ENCODE results near the gene KBTBD13.

DNA sequence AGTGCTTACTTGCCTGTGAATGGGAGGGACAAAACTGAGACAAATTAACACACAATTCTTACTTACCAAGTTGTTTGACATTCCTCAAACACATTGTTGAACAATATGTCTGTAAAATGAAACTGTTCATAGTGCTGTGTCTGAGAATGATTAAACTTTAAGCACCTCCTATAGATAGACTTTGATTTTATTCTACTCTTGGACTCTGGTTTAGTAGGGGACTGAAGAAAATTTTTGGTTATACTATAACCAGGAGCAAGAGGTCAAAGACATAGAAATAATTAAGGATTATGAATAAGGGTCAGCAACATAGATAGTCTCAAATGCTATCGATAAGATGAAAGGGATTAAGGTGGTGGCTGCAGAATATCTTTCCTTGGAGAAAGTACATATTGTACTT lies 39.2 kb upstream of the KBTBD13 start:
- TF ChIP-seq, protein P1, sequence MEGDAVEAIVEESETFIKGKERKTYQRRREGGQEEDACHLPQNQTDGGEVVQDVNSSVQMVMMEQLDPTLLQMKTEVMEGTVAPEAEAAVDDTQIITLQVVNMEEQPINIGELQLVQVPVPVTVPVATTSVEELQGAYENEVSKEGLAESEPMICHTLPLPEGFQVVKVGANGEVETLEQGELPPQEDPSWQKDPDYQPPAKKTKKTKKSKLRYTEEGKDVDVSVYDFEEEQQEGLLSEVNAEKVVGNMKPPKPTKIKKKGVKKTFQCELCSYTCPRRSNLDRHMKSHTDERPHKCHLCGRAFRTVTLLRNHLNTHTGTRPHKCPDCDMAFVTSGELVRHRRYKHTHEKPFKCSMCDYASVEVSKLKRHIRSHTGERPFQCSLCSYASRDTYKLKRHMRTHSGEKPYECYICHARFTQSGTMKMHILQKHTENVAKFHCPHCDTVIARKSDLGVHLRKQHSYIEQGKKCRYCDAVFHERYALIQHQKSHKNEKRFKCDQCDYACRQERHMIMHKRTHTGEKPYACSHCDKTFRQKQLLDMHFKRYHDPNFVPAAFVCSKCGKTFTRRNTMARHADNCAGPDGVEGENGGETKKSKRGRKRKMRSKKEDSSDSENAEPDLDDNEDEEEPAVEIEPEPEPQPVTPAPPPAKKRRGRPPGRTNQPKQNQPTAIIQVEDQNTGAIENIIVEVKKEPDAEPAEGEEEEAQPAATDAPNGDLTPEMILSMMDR (IDR thresholded peaks at IDR 0.05): no peak
- TF ChIP-seq EZH2phosphoT487 (IDR thresholded peaks at IDR 0.05): no peak

Measured in neural progenitor cell (in vitro differentiated cells).